Endothelial cell of umbilical vein (primary cell): ENCODE results near the gene ZNF768. TPM values are rescaled to one million over a fixed set of nuclear protein-coding genes. Genes with fewer than 3 reads are reported as not detected.
"Not testable (repeated sequence)": the region's sequence is repeated elsewhere in the genome, so short reads cannot be mapped to it uniquely, and the experiment has no call there.

Experiments
- BruUV-seq: library from RNA; stranded (reverse); fragments of 400-500 nt; replicated peaks from 2 replicates; lab custom pipeline; 2021; lab: Mats Ljungman, UMichigan
- CTCF ChIA-PET: fragments of 300-600, 350-600 bp; sonication (Branson Sonifier 250); formaldehyde crosslinking; loops from one replicate; lab custom pipeline; 2021; ENCODE audit warnings: antibody characterized with exemption, inconsistent platforms; lab: Charles Lee
- POLR2A ChIA-PET: fragments of 300-600, 350-600 bp; sonication (Branson Sonifier 250); formaldehyde crosslinking; loops from one replicate; lab custom pipeline; 2021; ENCODE audit warnings: antibody characterized with exemption, inconsistent platforms; lab: Charles Lee
- DNase-seq: peaks from one replicate; pipeline ENCODE4 v3.0.0-alpha.2; 2011; ENCODE audit warnings: low read depth, low spot score
- FAIRE-seq: peaks from 2 replicates; lab custom pipeline; 2011; peaks lifted over from hg19 to GRCh38; lab: Jason Lieb, UNC
- H2AFZ ChIP-seq: 2 replicates; pipeline ENCODE4 v1.6.0; 2012; ENCODE audit warnings: low read depth, low read length, control low read depth, inconsistent platforms
- H3K27ac ChIP-seq: 2 replicates; pipeline ENCODE4 v1.5.1; 2011; ENCODE audit warnings: low read depth, mild to moderate bottlenecking, control low read depth, low read length, moderate library complexity; ENCODE audit not compliant: insufficient read depth
- H3K27me3 ChIP-seq, 2 experiments: 2 replicates each; pipeline versions ENCODE4 v1.6.0 to v1.6.1; 2011; ENCODE audit warnings: low read length in 2 of 2, mixed read lengths in 1 of 2; ENCODE audit not compliant: control insufficient read depth in 2 of 2, insufficient read depth in 2 of 2
- H3K36me3 ChIP-seq, 2 experiments: 2 replicates in 1 of 2; 3 replicates in 1 of 2; pipeline ENCODE4 v1.5.1; 2011; ENCODE audit warnings: low read length in 2 of 2, mild to moderate bottlenecking in 1 of 2, moderate library complexity in 1 of 2; ENCODE audit not compliant: control insufficient read depth in 2 of 2, insufficient read depth in 2 of 2; ENCODE audit errors: extremely low read depth in 1 of 2
- H3K4me1 ChIP-seq: 3 replicates; pipeline ENCODE4 v1.5.1; 2011; ENCODE audit warnings: mild to moderate bottlenecking, low read length; ENCODE audit not compliant: control insufficient read depth, insufficient read depth; ENCODE audit errors: extremely low read depth
- H3K4me2 ChIP-seq: 2 replicates; pipeline ENCODE4 v1.6.1; 2011; ENCODE audit warnings: low read length, control low read depth, mixed read lengths; ENCODE audit not compliant: insufficient read depth
- H3K4me3 ChIP-seq, 3 experiments: fragments of 200-600 bp in 1 of 3; sonication (generic), shearing (Covaris generic) in 1 of 3; replicated peaks in 1 of 3; 2 replicates each; pipeline ENCODE4 v1.5.1; 2011 to 2016; ENCODE audit warnings: control low read depth in 3 of 3, low read length in 3 of 3, mild to moderate bottlenecking in 2 of 3, inconsistent platforms in 1 of 3, low read depth in 1 of 3, moderate library complexity in 1 of 3; ENCODE audit not compliant: insufficient read depth in 1 of 3
- H3K79me2 ChIP-seq: 2 replicates; pipeline ENCODE4 v1.6.0; 2012; ENCODE audit warnings: low read length, inconsistent platforms; ENCODE audit not compliant: control insufficient read depth, insufficient read depth
- H3K9ac ChIP-seq: replicated peaks from 2 replicates; pipeline ENCODE3; 2011; ENCODE audit warnings: low read length, control low read depth; ENCODE audit not compliant: insufficient read depth; ENCODE audit errors: extremely low read depth
- H3K9me1 ChIP-seq: replicated peaks from 3 replicates; pipeline ENCODE4 v1.6.0; 2011; ENCODE audit warnings: mild to moderate bottlenecking, low read length; ENCODE audit not compliant: control insufficient read depth, insufficient read depth; ENCODE audit errors: extremely low read depth
- H3K9me3 ChIP-seq: replicated peaks from 2 replicates; pipeline ENCODE4 v1.5.1; 2012; ENCODE audit warnings: low read length, inconsistent platforms; ENCODE audit not compliant: control insufficient read depth, insufficient read depth
- H4K20me1 ChIP-seq: replicated peaks from 2 replicates; pipeline ENCODE3; 2011; ENCODE audit warnings: mild to moderate bottlenecking, low read length; ENCODE audit not compliant: control insufficient read depth, insufficient read depth; ENCODE audit errors: extremely low read depth
- EZH2 ChIP-seq: IDR thresholded peaks from 2 replicates; pipeline ENCODE4 v1.6.1; 2012; ENCODE audit warnings: borderline replicate concordance, low read depth, mild to moderate bottlenecking, moderate library complexity, low read length, inconsistent platforms; ENCODE audit not compliant: severe bottlenecking
- FOS ChIP-seq: IDR thresholded peaks from 2 replicates; pipeline ENCODE4 v1.6.1; 2011; ENCODE audit warnings: mild to moderate bottlenecking, low read length, moderate library complexity, borderline replicate concordance; ENCODE audit not compliant: insufficient read depth
- GATA2 ChIP-seq: IDR thresholded peaks from 2 replicates; pipeline ENCODE4 v1.7.0; 2011; ENCODE audit warnings: low read depth, mild to moderate bottlenecking, moderate library complexity, mixed read lengths, low read length; ENCODE audit not compliant: insufficient read length, insufficient read depth
- JUN ChIP-seq: IDR thresholded peaks from 2 replicates; pipeline ENCODE4 v1.6.1; 2011; ENCODE audit warnings: borderline replicate concordance, low read depth; ENCODE audit not compliant: insufficient read length, insufficient read depth
- MAX ChIP-seq: IDR thresholded peaks from 2 replicates; pipeline ENCODE4 v1.6.1; 2011; ENCODE audit not compliant: insufficient read depth, insufficient read length
- MYC ChIP-seq: IDR thresholded peaks from one replicate; pipeline ENCODE4 v1.6.1; 2011; ENCODE audit warnings: mild to moderate bottlenecking, low read depth, low read length
- POLR2A ChIP-seq: IDR thresholded peaks from 2 replicates; pipeline ENCODE4 v1.6.1; 2012; ENCODE audit warnings: low read depth, mild to moderate bottlenecking, control low read depth, low read length
- POLR2AphosphoS5 ChIP-seq: IDR thresholded peaks from 2 replicates; pipeline ENCODE4 v1.6.1; 2012; ENCODE audit warnings: low read depth, mild to moderate bottlenecking, control low read depth, low read length, moderate library complexity; ENCODE audit not compliant: insufficient read depth
- dilution Hi-C: fragments of 300-500 bp; cut with MboI; formaldehyde crosslinking; loops from one replicate; pipeline ENCODE4 v1.15.0; 2019; ENCODE audit warnings: low sequenced_read_pairs; ENCODE audit not compliant: extremely low pct_ligation_motif_present
- intact Hi-C: fragments of 100-400 bp; cut with micrococcal nuclease; formaldehyde crosslinking; loops from one replicate; pipeline ENCODE4 v1.10.0; 2022
- polyA plus RNA-seq, 4 experiments: library from polyadenylated mRNA; depleted of rRNA in 3 of 4; stranded (reverse) in 3 of 4; unstranded in 1 of 4; fragments of >200 nt; gene quantifications; 2 replicates each; pipeline versions ENCODE4 v1.2.1 to v1.2.3, GENCODE V29; 2011 to 2012; ENCODE audit warnings: missing spikeins in 1 of 4
- total RNA-seq: library from RNA; stranded (reverse); gene quantifications from 2 replicates; pipeline ENCODE4 v1.2.3, GENCODE V29; 2021
- TF ChIP-seq, protein P1 (sequence below), 2 donors: IDR thresholded peaks; 1 replicate in 1 of 2; 2 replicates in 1 of 2; pipeline ENCODE4 v1.5.1; 2011; ENCODE audit warnings: low read length in 2 of 2, mild to moderate bottlenecking in 2 of 2, moderate library complexity in 2 of 2, control low read depth in 1 of 2, inconsistent platforms in 1 of 2, low read depth in 1 of 2; ENCODE audit not compliant: insufficient read depth in 1 of 2; ENCODE audit errors: extremely low read depth in 1 of 2

ZNF768 gene
- total and polyA plus RNA-seq, 2 donors (not counting 3 experiments of a cell fraction or from before 2014, with no cell fraction given): 24.2 to 24.7 TPM

GRCh38 chr16:30478766-30479478 lies 47.4 kb downstream of the ZNF768 start:
- no peaks in the 10 kb centered on the region for H3K4me1 ChIP-seq
- no peaks in the 10 kb centered on the region for H3K79me2 ChIP-seq
- intact Hi-C loops (no loop called here), dilution Hi-C loops (no loop called here)
- FAIRE-seq: no peak
- ChIA-PET POLR2A (interaction anchor here (0.6 kb wide), 1 partner anchor 83 kb away, joined by 4 read pairs; no protein-coding TSS in a partner anchor), CTCF (interaction anchor here (1.0 kb wide), 2 partner anchors 12 to 119 kb away, joined by 4 read pairs; no protein-coding TSS in a partner anchor)
- H4K20me1 ChIP-seq: no peaks in the 10 kb centered on the region
- no peak overlapping the region for H3K4me2 ChIP-seq
- no peaks in the 10 kb centered on the region for H3K36me3 ChIP-seq
- no peak for TF ChIP-seq POLR2A
- no peak for TF ChIP-seq FOS
- no peak for TF ChIP-seq POLR2AphosphoS5
- no peak for TF ChIP-seq EZH2
- TF ChIP-seq, protein P1, sequence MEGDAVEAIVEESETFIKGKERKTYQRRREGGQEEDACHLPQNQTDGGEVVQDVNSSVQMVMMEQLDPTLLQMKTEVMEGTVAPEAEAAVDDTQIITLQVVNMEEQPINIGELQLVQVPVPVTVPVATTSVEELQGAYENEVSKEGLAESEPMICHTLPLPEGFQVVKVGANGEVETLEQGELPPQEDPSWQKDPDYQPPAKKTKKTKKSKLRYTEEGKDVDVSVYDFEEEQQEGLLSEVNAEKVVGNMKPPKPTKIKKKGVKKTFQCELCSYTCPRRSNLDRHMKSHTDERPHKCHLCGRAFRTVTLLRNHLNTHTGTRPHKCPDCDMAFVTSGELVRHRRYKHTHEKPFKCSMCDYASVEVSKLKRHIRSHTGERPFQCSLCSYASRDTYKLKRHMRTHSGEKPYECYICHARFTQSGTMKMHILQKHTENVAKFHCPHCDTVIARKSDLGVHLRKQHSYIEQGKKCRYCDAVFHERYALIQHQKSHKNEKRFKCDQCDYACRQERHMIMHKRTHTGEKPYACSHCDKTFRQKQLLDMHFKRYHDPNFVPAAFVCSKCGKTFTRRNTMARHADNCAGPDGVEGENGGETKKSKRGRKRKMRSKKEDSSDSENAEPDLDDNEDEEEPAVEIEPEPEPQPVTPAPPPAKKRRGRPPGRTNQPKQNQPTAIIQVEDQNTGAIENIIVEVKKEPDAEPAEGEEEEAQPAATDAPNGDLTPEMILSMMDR (IDR thresholded peaks at IDR 0.05; ENCODE audit: extremely low read depth in 1 of 2, insufficient read depth in 1 of 2, low read depth in 1 of 2, low read length in 2 of 2): no peak
- no peak for TF ChIP-seq JUN
- no peak for TF ChIP-seq MAX
- TF ChIP-seq GATA2: no peak
- TF ChIP-seq MYC: no peak
- BruUV-seq: no TSS peak
- no peaks in the 10 kb centered on the region for H3K9me3 ChIP-seq
- no peak for DNase-seq
- no peak overlapping the region for H2AFZ ChIP-seq
- H3K9me1 ChIP-seq: no peaks in the 10 kb centered on the region
- H3K27me3 ChIP-seq: peaks cover 16 to 17% of the 10 kb centered on the region in 2 experiments
- H3K9ac ChIP-seq: no peak overlapping the region
- no peak overlapping the region for H3K27ac ChIP-seq
- no peak overlapping the region for H3K4me3 ChIP-seq

- H3K4me2 ChIP-seq, BruUV-seq, FAIRE-seq, dilution Hi-C loops, H3K9me3 ChIP-seq, H2AFZ ChIP-seq, H3K9ac ChIP-seq, H3K4me1 ChIP-seq, H3K27ac ChIP-seq, H3K79me2 ChIP-seq, H3K4me3 ChIP-seq, H3K9me1 ChIP-seq, H4K20me1 ChIP-seq, intact Hi-C loops, H3K36me3 ChIP-seq, DNase-seq: not testable (repeated sequence)
- peaks cover 23% of the 10 kb centered on the region in 2 experiments for H3K27me3 ChIP-seq
- ChIA-PET POLR2A (interaction anchor here (0.6 kb wide), 1 partner anchor 27 kb away, joined by 3 read pairs; no protein-coding TSS in a partner anchor), CTCF (interaction anchor here (0.9 to 2.6 kb wide), 2 partner anchors 121 to 173 kb away, joined by 3 to 6 read pairs; partner anchors contain the start of gene PRR14)
These were observed 48.6 kb downstream of the ZNF768 start for GRCh38 chr16:30477773-30478172.
